Mucosa of descending colon (tissue), 3 donors: Measurements from ENCODE around the gene IGDCC3. TPM values are rescaled to one million over a fixed set of nuclear protein-coding genes. Genes with fewer than 3 reads are reported as not detected.
"Not testable (repeated sequence)": the region's sequence is repeated elsewhere in the genome, so short reads cannot be mapped to it uniquely, and the experiment has no call there.

Experiments used
- ATAC-seq: fragments of 200-7000 bp; cut with Tn5 transposase; one replicate; pipeline ENCODE4 v1.9.1; 2020; ENCODE audit warnings: mild to moderate bottlenecking, moderate library complexity
- DNase-seq, 3 donors: peaks; one replicate each; pipeline ENCODE4 v3.0.0-alpha.2; 2020
- H3K36me3 ChIP-seq: fragments of 200-600 bp; one replicate; pipeline ENCODE4 v1.8.0; 2021; ENCODE audit warnings: low read depth, mild to moderate bottlenecking
- H3K4me1 ChIP-seq: fragments of 200-600 bp; one replicate; pipeline ENCODE4 v1.8.0; 2021; ENCODE audit warnings: low read depth, mild to moderate bottlenecking
- H3K4me3 ChIP-seq: fragments of 200-600 bp; one replicate; pipeline ENCODE4 v1.8.0; 2021; ENCODE audit warnings: mild to moderate bottlenecking
- H3K9me3 ChIP-seq: fragments of 200-600 bp; one replicate; pipeline ENCODE4 v1.8.0; 2021; ENCODE audit warnings: mild to moderate bottlenecking
- intact Hi-C, 2 donors: fragments of 100-400 bp; cut with DNase I in 1 of 2; cut with micrococcal nuclease in 1 of 2; formaldehyde crosslinking; loops; one replicate each; pipeline versions ENCODE4 v1.11.0 to v1.11.1; 2022; cut with DNase I, micrococcal nuclease
- total RNA-seq, 3 donors: library from RNA; stranded (reverse); fragmentation: NEBNext Ultra II Directional in 2 of 3; extraction: Animal tissue kit (Norgen Biotek cat#: 25700) in 2 of 3; gene quantifications; one replicate each; pipeline versions ENCODE4 v1.2.1 to v1.2.4, GENCODE V29; 2021 to 2023
- TF ChIP-seq, protein P1 (sequence below): fragments of 200-600 bp; IDR thresholded peaks from one replicate; pipeline ENCODE4 v1.8.0; 2022; ENCODE audit warnings: antibody characterized with exemption, mild to moderate bottlenecking
- donor health status: DM: no; HTN: no; CAD: no; lungs with moderate emphysema.
- donor health status: DM: no; HTN: no; CAD: no.
- donor health status: DM: no; HTN: yes; CAD: no.

Gene IGDCC3
- total RNA-seq, 3 donors from 2014 or later, result 0.51 TPM; not detected in 2

DNA sequence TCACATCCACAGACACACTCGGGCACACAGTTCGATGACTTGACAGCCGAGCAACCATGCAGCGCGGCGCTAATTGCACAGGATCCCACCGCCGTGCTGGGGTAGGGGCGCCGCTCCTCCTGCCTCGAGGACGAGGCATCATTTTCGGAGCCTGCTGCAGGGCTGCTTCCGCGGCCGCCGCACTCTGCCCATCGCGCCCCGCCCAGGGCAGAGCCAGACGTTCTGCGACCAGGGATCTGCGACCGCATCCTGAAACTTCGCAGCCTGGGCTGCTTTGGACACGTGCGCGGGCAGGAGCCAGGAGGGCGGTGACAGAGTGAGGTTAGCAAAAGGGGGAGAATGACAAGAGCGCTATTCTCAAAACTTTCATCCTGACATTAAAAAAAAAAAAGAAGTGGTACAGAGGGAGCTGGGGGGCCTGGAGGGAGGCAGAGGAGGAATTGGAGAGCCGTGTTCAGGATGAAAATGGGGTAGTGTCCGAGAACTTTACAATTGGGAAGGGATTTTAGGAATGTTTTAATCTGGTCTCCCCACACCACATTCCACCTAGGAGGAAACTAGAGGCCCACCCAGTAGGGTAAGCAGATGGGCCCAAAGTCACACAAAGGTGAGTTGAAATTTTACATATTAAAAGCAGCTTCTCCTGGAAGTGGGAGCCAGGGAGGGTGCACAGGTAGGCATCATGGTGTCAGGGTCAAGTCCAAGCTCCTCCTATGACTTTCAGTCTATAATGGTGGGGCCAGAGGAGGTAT lies 15.9 kb downstream of the IGDCC3 start:
- DNase-seq, result no peak
- TF ChIP-seq, protein P1, sequence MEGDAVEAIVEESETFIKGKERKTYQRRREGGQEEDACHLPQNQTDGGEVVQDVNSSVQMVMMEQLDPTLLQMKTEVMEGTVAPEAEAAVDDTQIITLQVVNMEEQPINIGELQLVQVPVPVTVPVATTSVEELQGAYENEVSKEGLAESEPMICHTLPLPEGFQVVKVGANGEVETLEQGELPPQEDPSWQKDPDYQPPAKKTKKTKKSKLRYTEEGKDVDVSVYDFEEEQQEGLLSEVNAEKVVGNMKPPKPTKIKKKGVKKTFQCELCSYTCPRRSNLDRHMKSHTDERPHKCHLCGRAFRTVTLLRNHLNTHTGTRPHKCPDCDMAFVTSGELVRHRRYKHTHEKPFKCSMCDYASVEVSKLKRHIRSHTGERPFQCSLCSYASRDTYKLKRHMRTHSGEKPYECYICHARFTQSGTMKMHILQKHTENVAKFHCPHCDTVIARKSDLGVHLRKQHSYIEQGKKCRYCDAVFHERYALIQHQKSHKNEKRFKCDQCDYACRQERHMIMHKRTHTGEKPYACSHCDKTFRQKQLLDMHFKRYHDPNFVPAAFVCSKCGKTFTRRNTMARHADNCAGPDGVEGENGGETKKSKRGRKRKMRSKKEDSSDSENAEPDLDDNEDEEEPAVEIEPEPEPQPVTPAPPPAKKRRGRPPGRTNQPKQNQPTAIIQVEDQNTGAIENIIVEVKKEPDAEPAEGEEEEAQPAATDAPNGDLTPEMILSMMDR, result no peak

DNA sequence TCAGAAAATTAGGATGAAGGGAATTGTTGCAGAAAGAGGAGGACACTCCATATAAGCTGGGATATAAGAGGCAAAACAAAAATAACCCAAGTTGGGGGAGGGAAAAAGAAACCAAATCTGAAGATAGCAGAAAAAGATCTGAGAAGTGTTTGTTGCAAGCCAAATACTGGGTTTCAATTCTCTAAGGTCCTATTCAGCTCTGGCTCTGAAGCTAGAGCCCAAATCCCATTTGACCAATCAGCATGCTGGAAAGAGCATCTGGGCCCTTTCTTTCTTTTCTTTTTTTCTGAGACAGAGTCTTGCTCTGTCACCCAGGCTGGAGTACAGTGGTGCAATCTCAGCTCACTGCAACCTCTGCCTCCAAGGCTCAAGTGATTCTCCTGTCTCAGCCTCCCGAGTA lies 17.3 kb downstream of the IGDCC3 start:
- TF ChIP-seq, protein P1, result no peak
- Histone ChIP-seq H3K9me3 (no peaks in the 10 kb centered on the region), H3K36me3 (no peaks in the 10 kb centered on the region), H3K4me1 (peaks cover 4% of the 10 kb centered on the region), H3K4me3 (no peak overlapping the region)
- no peak for DNase-seq
- no peak for ATAC-seq
- intact Hi-C loops, result no loop called here

More for the DNA sequence above, 15.9 kb downstream of the IGDCC3 start:
- intact Hi-C loops, result no loop called here
- H3K36me3 ChIP-seq, result no peaks in the 10 kb centered on the region
- no peaks in the 10 kb centered on the region for H3K9me3 ChIP-seq
- no peak overlapping the region for H3K4me3 ChIP-seq
- H3K4me1 ChIP-seq, result no peaks in the 10 kb centered on the region
- no peak for ATAC-seq

DNA sequence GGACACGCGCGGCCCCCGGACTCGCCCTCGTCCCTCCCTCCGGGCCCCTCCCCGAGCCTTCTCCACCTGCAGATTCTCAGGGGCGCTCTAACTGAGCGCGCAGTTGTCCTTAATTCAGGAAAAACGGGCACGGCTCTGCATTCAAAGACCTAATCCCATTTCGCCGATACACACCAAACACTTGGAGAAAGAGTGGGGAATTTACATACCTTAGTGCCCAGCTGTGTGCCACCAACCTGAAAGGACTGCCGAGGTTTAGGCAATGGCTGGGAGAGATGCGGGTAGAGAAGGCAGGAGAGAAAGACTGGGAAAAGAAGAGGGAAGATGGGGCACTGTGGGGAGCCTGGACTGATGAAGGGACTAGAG lies 21.8 kb downstream of the IGDCC3 start:
- no peak for ATAC-seq
- H3K9me3 ChIP-seq, result peaks cover 4% of the 10 kb centered on the region
- no peaks in the 10 kb centered on the region for H3K36me3 ChIP-seq
- intact Hi-C loops, result no loop called here
- H3K4me1 ChIP-seq, result peaks cover 4% of the 10 kb centered on the region
- TF ChIP-seq, protein P1, result no peak
- no peak overlapping the region for H3K4me3 ChIP-seq
- no peak for DNase-seq

DNA sequence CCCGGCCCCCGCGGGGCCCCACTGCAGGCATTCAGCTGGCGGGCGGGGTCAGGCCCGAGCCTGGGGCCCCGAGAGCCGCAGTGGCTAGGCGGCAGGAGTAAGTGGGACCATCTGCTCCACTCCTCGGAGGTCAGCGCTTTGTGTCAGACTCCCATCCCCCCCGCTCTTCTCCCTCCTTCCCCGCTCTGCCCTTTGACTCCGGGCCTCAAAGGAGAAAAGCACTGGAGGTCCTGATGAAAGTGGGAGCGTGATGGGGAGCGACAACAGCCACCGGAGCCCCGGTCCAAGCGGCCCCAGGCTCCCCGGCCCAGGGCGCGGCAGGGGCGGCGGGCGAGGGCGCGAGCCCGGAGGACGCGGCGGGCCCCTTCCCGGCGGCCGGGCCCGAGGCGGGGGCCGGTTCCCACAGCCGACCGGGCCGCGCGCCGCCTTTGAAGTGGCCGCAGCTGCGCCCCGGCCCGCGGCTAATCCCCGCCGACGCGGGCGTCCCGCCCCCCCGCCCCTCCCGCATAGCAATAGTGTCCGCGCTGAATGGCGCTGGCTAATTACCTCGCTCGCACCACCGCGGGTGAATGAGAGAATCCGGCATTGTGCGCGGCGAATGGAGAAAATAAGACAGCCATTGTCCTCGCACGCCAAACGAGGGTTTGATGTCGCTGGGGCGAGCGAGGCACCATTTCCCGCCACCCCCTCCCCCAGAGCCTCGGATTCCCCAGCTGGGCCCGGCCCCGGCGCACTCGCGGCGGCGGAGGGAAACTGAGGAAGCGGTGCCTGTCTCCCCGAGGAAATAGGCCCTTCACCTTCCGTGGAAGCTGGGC lies 22.4 kb downstream of the IGDCC3 start:
- intact Hi-C loops, result no loop called here
- H3K36me3 ChIP-seq, result no peaks in the 10 kb centered on the region
- H3K4me1 ChIP-seq, result peaks cover 4% of the 10 kb centered on the region
- DNase-seq, result no peak
- ATAC-seq, result peak; percentile 20
- TF ChIP-seq, protein P1, result no peak
- H3K4me3 ChIP-seq, result no peak overlapping the region
- peaks cover 4% of the 10 kb centered on the region for H3K9me3 ChIP-seq

GRCh38 chr15:65354835-65355172 lies 23.0 kb downstream of the IGDCC3 start:
- DNase-seq (no peak), ATAC-seq (no peak)
- no peak overlapping the region for H3K4me3 ChIP-seq
- peaks cover 4% of the 10 kb centered on the region for H3K4me1 ChIP-seq
- peaks cover 4% of the 10 kb centered on the region for H3K9me3 ChIP-seq
- no peaks in the 10 kb centered on the region for H3K36me3 ChIP-seq
- intact Hi-C loops, result no loop called here
- TF ChIP-seq, protein P1, result no peak

GRCh38 chr15:65351972-65352371 lies 25.8 kb downstream of the IGDCC3 start:
- intact Hi-C loops, H3K4me3 ChIP-seq, DNase-seq, H3K36me3 ChIP-seq, H3K9me3 ChIP-seq, ATAC-seq, H3K4me1 ChIP-seq: not testable (repeated sequence)
